Panc1 (cell line): ENCODE data around the gene CD34. TPM values are rescaled to one million over a fixed set of nuclear protein-coding genes. Genes with fewer than 3 reads are reported as not detected.
"Not testable (repeated sequence)": the region's sequence is repeated elsewhere in the genome, so short reads cannot be mapped to it uniquely, and the experiment has no call there.

Experiments
- ATAC-seq: fragments of 200-7000 bp; cut with Tn5 transposase; 2 replicates; pipeline ENCODE4 v1.9.1; 2020; ENCODE audit warnings: mild to moderate bottlenecking, moderate library complexity
- BruUV-seq: library from RNA; stranded (reverse); fragments of 400-500 nt; replicated peaks from 2 replicates; lab custom pipeline; 2021; lab: Mats Ljungman, UMichigan
- CTCF ChIA-PET: fragments of 300-600 bp; sonication (Branson Sonifier 250); formaldehyde crosslinking; loops from one replicate; lab custom pipeline; 2022; ENCODE audit warnings: antibody characterized with exemption; lab: Charles Lee
- POLR2A ChIA-PET: fragments of 300-600 bp; sonication (Branson Sonifier 250); formaldehyde crosslinking; loops from one replicate; lab custom pipeline; 2022; ENCODE audit warnings: antibody characterized with exemption; lab: Charles Lee
- DNase-seq: peaks from one replicate; pipeline ENCODE4 v3.0.0-alpha.2; 2010; ENCODE audit warnings: low read depth, low spot score
- H3K27ac ChIP-seq: 2 replicates; pipeline ENCODE4 v1.5.1; 2011; ENCODE audit warnings: mild to moderate bottlenecking, low read length, inconsistent platforms
- H3K27me3 ChIP-seq: fragments of 200-500 bp; sonication (Bioruptor generic); 2 replicates; pipeline ENCODE4 v1.6.0; 2014; ENCODE audit warnings: low read length, inconsistent platforms; ENCODE audit not compliant: control insufficient read depth, insufficient read depth
- H3K36me3 ChIP-seq: fragments of 200-500 bp; sonication (Bioruptor generic); 2 replicates; pipeline ENCODE4 v1.5.1; 2014; ENCODE audit warnings: inconsistent platforms, mild to moderate bottlenecking, low read length, moderate library complexity; ENCODE audit not compliant: control insufficient read depth, insufficient read depth
- H3K4me1 ChIP-seq: 2 replicates; pipeline ENCODE4 v1.5.1; 2011; ENCODE audit warnings: inconsistent platforms, mild to moderate bottlenecking, low read length, moderate library complexity; ENCODE audit not compliant: control insufficient read depth, insufficient read depth
- H3K4me3 ChIP-seq, 2 experiments: 2 replicates each; pipeline ENCODE4 v1.5.1; 2011 to 2012; ENCODE audit warnings: low read depth in 2 of 2, low read length in 2 of 2, mild to moderate bottlenecking in 2 of 2, inconsistent platforms in 1 of 2, moderate library complexity in 1 of 2
- H3K9me3 ChIP-seq: fragments of 200-500 bp; sonication (Bioruptor generic); 2 replicates; pipeline ENCODE4 v1.5.1; 2014; ENCODE audit warnings: low read depth, mild to moderate bottlenecking, inconsistent platforms, low read length, moderate library complexity; ENCODE audit not compliant: control insufficient read depth, insufficient read depth
- POLR2AphosphoS5 ChIP-seq: IDR thresholded peaks from 2 replicates; pipeline ENCODE4 v1.6.1; 2012; ENCODE audit warnings: mild to moderate bottlenecking, low read depth, low read length, moderate library complexity
- SIN3A ChIP-seq: IDR thresholded peaks from 2 replicates; pipeline ENCODE4 v1.6.1; 2012; ENCODE audit warnings: low read depth, mild to moderate bottlenecking, low read length, moderate library complexity, borderline replicate concordance; ENCODE audit not compliant: insufficient read depth
- TCF7L2 ChIP-seq: IDR thresholded peaks from 2 replicates; pipeline ENCODE4 v1.6.1; 2011; ENCODE audit warnings: mild to moderate bottlenecking, low read depth, low read length, inconsistent platforms
- in situ Hi-C: cut with HindIII; loops from 2 replicates; pipeline ENCODE4 v1.10.0; 2016; ENCODE audit warnings: low sequenced_read_pairs, low pct_unique_long_range_greater_than_20kb
- intact Hi-C: fragments of 100-400 bp; cut with micrococcal nuclease; formaldehyde crosslinking; loops from one replicate; pipeline ENCODE4 v1.10.0; 2022; ENCODE audit not compliant: unreplicated experiment
- total RNA-seq: library from RNA; stranded (reverse); gene quantifications from one replicate; pipeline ENCODE4 v1.2.1, GENCODE V29; 2021; ENCODE audit not compliant: unreplicated experiment
- TF ChIP-seq, protein P1 (sequence below), 2 experiments: IDR thresholded peaks; 2 replicates each; pipeline ENCODE4 v1.6.1; 2011 to 2012; ENCODE audit warnings: low read depth in 2 of 2, control low read depth in 1 of 2, low read length in 1 of 2, mild to moderate bottlenecking in 1 of 2, moderate library complexity in 1 of 2; ENCODE audit not compliant: insufficient read depth in 1 of 2
- TF ChIP-seq, protein P2 (sequence below): fragments of 450-650 bp; IDR thresholded peaks from 2 replicates; pipeline ENCODE4 v1.5.1; 2017; ENCODE audit warnings: mild to moderate bottlenecking

Gene CD34
- total RNA-seq, 1 experiment from 2014 or later = 0.15 TPM

DNA sequence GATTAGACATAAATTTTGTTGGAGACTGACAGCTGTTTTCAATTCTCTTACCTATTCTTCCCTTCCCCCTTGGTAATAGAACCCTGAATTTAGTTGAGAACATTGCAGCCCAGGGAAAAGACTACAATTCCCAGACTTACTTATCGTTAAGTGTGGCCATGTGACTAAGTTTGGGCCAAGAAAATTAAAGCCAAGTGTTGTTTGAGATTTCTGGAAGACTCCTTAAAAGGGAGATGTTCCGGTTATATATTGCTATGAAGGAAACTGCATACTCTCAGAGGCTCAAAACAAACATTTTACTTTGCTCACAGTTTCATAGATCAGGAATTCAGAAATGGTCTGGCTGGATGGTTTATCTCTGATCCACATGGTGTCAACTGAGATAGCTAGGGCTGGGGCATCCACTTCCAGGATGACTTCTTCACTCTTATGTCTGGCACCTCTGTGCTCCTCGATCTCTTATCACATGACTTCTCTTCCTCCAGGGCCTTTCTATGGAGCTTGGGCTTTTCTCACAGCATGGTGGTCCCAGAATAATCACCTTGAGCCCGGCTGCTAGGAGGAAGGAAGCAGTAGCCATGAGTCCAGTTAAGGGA lies 22.4 kb upstream of the CD34 start:
- no peaks in the 10 kb centered on the region for H3K4me1 ChIP-seq
- no peak for ATAC-seq
- ChIA-PET CTCF (no interaction called here), POLR2A (no interaction called here)
- no peak for DNase-seq
- H3K4me3 ChIP-seq = no peak overlapping the region
- no peak overlapping the region for H3K27ac ChIP-seq
- in situ Hi-C loops (no loop called here), intact Hi-C loops (no loop called here)
- TF ChIP-seq SIN3A (no peak), POLR2AphosphoS5 (no peak), TCF7L2 (no peak)
- TF ChIP-seq, protein P1, sequence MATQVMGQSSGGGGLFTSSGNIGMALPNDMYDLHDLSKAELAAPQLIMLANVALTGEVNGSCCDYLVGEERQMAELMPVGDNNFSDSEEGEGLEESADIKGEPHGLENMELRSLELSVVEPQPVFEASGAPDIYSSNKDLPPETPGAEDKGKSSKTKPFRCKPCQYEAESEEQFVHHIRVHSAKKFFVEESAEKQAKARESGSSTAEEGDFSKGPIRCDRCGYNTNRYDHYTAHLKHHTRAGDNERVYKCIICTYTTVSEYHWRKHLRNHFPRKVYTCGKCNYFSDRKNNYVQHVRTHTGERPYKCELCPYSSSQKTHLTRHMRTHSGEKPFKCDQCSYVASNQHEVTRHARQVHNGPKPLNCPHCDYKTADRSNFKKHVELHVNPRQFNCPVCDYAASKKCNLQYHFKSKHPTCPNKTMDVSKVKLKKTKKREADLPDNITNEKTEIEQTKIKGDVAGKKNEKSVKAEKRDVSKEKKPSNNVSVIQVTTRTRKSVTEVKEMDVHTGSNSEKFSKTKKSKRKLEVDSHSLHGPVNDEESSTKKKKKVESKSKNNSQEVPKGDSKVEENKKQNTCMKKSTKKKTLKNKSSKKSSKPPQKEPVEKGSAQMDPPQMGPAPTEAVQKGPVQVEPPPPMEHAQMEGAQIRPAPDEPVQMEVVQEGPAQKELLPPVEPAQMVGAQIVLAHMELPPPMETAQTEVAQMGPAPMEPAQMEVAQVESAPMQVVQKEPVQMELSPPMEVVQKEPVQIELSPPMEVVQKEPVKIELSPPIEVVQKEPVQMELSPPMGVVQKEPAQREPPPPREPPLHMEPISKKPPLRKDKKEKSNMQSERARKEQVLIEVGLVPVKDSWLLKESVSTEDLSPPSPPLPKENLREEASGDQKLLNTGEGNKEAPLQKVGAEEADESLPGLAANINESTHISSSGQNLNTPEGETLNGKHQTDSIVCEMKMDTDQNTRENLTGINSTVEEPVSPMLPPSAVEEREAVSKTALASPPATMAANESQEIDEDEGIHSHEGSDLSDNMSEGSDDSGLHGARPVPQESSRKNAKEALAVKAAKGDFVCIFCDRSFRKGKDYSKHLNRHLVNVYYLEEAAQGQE (IDR thresholded peaks at IDR 0.05; ENCODE audit: insufficient read depth in 1 of 2, low read depth in 2 of 2, low read length in 1 of 2) = no peak
- TF ChIP-seq, protein P2, sequence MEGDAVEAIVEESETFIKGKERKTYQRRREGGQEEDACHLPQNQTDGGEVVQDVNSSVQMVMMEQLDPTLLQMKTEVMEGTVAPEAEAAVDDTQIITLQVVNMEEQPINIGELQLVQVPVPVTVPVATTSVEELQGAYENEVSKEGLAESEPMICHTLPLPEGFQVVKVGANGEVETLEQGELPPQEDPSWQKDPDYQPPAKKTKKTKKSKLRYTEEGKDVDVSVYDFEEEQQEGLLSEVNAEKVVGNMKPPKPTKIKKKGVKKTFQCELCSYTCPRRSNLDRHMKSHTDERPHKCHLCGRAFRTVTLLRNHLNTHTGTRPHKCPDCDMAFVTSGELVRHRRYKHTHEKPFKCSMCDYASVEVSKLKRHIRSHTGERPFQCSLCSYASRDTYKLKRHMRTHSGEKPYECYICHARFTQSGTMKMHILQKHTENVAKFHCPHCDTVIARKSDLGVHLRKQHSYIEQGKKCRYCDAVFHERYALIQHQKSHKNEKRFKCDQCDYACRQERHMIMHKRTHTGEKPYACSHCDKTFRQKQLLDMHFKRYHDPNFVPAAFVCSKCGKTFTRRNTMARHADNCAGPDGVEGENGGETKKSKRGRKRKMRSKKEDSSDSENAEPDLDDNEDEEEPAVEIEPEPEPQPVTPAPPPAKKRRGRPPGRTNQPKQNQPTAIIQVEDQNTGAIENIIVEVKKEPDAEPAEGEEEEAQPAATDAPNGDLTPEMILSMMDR = no peak
- H3K27me3 ChIP-seq = no peaks in the 10 kb centered on the region
- H3K36me3 ChIP-seq = no peaks in the 10 kb centered on the region
- BruUV-seq = no TSS peak
- peaks cover 5% of the 10 kb centered on the region; the same call in 1 of the 2 replicates for H3K9me3 ChIP-seq

DNA sequence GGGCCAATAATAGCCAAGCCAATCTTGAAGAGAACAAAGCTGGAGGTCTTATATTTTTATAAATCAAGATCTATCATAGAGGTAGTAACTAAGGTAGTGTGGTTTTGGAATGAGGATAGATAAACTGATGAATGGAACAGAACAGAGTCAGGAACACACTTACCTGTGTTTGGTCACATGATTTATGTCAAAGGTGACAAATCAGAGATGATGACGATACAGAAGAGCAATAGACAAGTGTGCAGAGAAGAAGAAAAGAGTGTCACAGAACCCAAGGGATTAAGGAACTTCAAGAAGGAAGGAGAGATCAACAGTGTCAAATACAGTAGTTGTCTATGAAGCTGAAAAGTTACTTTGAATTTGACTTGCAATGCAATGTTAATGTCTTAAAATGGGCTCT lies 16.1 kb upstream of the CD34 start:
- ATAC-seq = no peak
- ChIA-PET CTCF (no interaction called here), POLR2A (no interaction called here)
- TF ChIP-seq TCF7L2 (no peak), SIN3A (no peak), POLR2AphosphoS5 (no peak)
- TF ChIP-seq, protein P2 = no peak
- TF ChIP-seq, protein P1 (IDR thresholded peaks at IDR 0.05; ENCODE audit: insufficient read depth in 1 of 2, low read depth in 2 of 2, low read length in 1 of 2) = no peak
- DNase-seq = no peak
- H3K27ac ChIP-seq = no peak overlapping the region
- no peak overlapping the region for H3K4me3 ChIP-seq
- peaks cover 3% of the 10 kb centered on the region; the same call in 1 of the 2 replicates for H3K27me3 ChIP-seq
- BruUV-seq = no TSS peak
- H3K9me3 ChIP-seq = no peaks in the 10 kb centered on the region
- no peaks in the 10 kb centered on the region for H3K4me1 ChIP-seq
- H3K36me3 ChIP-seq = no peaks in the 10 kb centered on the region
- intact Hi-C loops = no loop called here
- in situ Hi-C loops = no loop called here

DNA sequence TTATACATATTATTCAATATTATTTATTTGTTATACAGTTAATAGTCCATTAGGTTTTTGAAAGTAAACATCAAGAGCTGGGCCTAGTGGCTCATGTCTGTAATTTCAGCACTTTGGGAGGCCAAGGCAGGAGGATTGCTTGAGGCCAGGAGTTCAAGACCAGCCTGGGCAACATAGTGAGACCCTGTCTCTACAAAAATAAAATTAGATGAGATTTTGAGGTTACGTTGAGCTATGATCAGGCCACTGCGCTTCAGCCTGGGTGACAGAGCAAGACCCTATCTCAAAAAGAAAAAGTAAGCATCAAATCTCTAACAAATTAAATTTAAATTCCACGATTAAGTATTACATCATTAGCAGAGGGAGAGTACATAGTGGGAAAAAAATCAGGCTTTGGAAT lies 15.0 kb upstream of the CD34 start:
- H3K27ac ChIP-seq, intact Hi-C loops, in situ Hi-C loops, H3K4me3 ChIP-seq, CTCF ChIA-PET, DNase-seq, ATAC-seq, H3K4me1 ChIP-seq, H3K9me3 ChIP-seq, POLR2A ChIA-PET, H3K36me3 ChIP-seq, BruUV-seq, H3K27me3 ChIP-seq: not testable (repeated sequence)
